Kasumi-1 (cell line): Measurements from ENCODE around the gene LHX5.

Experiments used
- DNase-seq, 2 experiments: peaks; one replicate each; lab custom pipeline; 2025; lab: John Stamatoyannopoulos, UW

Gene LHX5

DNA sequence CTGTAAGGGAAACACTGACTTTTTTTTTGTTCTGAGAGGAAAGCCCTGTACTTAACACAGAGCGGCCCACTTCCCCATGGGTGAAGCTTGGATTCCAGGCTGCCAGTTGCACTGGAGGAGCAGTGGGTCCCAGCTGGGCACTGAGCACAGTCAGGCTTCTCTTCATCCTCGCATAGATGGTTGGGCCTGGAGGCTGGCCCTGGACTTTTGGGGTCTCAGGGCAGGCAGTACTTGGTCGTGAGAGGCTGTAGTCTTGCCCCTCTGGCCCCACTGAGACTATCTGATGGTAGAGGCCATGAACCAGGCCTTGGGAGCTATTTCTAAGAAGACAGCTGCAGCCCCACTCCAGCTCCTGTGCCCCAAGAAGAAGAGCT is 6.2 kb upstream of the LHX5 start:
- DNase-seq = no peak

DNA sequence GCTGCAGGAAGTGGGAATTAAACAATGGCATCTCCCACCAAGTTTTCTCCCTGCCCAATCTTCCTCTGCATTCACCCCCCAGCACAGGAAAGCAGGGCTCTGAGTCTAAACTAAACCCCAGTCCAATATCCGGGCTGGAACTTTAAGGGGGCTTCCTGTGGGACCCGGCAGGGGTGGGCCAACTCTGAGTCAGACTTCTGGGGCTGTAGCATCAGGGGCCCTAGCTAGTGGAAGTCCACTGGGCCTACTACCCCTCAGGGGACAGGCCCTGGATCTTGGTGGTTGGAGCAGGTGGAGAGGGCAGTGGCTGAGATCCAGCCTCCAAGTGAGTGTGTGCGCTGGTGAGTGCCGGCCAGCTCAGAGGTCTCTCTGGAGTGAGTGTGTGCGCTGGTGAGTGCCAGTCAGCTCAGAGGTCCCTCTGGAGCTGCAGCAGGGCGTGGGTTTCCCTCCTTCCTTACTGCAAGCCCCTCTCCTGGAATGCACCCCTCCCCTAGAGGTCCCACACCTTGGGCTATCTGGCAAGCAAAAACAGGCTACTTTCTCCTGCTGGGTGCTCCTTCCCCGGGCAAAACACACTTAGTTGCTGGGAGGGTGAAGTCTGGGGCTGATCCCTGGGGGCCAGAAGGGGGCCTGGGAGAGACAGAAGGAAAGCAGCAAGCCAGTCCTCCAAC is 5.6 kb upstream of the LHX5 start:
- no peak for DNase-seq

DNA sequence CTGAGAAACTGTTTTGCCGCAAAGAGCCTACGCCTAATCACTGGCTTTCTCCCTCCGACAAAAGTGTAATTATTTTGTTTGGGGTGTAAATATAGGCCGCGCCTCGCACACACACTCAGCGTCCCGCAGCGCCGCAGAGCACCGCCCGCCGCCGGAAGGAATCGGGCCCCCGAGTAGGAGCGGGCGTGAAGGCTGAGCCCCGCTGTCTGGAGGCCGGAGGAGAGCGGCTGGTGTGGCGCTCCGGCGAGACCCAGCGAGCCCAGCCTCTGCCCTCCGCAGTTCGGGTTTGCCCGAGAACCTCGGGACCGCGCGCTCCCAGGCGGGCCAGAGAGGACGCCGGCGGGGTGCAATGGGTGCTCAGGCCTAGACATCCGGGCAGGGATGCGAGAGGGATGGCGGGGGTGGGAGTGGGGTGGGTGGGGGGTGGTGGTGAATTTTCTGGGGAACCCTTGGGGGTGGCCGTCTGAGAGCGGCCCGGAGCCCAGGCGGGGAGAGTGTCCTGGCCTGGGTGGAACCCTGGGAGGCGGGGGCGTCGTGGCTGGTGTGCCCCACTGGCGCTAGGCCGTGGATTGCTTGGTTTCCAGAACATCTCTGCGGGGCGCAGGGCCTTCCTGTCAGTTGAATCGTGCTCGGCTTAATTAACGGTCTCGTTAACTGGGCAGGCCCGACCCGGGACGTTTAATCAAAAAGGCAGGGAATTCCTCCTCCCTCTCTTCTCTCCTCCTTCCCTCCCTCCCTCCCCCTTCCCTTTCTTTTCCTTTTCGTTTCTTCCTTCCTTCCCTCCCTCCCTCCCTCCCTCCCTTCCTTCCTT is 4.7 kb upstream of the LHX5 start:
- no peak for DNase-seq

DNA sequence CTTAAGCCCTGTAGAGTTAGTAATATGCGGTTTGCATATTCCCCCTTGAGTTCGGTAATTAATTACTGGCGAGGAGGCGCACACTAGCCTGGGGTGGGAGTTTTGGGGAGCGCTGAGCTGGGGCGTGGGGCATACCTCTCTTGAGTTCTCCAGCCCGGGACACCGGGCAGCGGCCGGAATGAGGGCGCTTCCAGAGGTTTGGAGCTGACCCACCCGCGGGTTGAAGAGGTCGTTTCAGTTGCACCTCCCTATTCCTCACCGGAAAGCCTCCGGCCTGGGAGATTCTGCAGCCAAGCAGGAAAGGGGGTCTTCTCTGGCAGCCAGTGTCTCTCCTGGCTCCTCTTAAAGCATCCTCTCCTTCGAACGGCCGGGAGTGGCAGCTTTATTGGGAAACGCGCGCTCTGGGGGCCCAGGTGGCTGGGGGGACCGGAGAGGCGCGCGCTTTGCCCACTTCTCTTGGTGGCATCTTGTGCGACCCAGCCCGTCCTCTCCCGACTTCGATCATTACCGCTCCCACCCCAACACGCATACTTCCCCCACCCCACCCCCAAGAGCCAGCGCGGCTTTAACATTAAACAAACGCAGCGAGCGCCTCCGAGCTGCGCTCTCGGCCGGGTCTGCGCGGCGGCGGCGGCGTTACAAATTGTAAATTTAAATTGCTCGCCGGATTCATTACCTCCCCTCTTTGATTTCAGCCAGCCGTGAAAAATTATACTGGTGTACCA is 3.9 kb upstream of the LHX5 start:
- no peak for DNase-seq

DNA sequence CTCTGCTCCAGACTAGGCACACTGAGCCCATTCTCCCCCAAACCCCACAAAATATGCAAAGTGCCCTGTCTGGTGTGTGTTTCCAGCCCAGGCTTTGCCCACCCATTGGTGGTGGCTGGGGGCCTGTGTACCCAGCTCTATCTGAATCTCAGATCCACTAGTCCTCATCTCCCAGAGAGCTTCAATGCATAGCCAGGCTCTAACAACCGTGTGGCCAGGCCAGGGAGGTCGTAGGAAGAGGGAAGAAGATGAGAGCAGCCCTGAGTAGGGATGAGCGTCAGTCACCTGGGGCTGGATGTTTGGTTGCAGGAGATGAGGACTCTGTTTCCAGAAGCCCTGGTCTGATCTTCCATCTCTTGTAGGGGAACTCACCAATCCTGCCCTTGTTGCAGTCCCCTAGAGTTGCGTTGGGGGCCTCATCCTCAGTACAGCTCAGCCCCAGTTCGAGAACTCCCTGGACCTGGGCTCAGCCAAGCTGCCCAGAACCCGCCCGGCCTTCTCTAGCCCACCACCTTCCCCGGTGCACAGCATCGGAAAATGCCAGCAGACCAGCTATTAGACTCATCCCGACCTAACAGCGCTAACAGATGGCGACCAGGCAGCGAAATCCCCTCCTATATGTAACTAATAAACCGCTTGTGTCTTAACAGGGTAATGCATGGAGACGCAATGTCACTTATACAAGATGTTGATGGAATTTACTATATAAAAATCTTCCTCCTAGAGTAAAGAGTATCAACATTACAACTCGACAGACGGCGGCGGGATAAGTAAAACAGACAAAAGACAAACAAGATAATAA is 3.2 kb upstream of the LHX5 start:
- no peak for DNase-seq

DNA sequence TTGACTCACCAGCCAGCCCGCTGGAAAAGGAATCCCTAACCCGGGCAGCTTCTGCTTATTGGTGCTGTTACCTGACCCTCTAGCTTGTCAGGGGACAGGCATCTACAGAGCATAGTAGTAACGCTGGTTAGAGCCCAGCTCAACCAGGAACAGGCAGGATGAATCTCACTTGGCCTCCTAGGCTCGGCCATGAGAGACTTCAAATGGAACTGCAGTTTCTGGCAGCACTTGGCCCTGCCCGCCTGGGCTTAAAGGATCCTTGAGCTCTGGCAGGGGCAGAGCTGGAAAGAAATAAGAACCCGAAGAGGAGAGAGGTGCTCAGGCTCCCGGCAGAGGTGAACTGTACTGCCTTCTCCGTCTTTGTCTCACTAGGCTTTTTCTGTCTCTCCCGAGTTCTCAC is 2.3 kb upstream of the LHX5 start:
- DNase-seq = no peak

DNA sequence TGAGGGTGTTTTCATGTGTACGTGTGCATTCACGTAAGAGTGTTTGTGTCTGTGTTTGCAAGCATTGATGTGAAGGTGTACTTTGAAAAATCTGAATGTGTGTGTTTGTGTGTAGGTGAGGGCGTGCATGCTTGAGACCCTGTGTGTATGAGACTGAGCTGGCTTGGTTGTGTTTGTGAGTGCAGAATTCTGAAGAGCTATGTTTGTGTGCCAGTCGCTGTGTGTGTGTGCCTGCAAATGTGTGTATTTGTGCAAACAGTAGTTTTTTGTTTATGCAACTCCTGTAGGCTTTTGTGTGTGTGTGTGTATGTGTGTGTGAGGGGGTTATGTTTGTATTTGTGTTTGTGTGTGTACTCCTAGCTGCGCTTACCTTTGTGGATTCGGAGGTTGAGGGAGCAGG is 1.7 kb upstream of the LHX5 start:
- DNase-seq = no peak

DNA sequence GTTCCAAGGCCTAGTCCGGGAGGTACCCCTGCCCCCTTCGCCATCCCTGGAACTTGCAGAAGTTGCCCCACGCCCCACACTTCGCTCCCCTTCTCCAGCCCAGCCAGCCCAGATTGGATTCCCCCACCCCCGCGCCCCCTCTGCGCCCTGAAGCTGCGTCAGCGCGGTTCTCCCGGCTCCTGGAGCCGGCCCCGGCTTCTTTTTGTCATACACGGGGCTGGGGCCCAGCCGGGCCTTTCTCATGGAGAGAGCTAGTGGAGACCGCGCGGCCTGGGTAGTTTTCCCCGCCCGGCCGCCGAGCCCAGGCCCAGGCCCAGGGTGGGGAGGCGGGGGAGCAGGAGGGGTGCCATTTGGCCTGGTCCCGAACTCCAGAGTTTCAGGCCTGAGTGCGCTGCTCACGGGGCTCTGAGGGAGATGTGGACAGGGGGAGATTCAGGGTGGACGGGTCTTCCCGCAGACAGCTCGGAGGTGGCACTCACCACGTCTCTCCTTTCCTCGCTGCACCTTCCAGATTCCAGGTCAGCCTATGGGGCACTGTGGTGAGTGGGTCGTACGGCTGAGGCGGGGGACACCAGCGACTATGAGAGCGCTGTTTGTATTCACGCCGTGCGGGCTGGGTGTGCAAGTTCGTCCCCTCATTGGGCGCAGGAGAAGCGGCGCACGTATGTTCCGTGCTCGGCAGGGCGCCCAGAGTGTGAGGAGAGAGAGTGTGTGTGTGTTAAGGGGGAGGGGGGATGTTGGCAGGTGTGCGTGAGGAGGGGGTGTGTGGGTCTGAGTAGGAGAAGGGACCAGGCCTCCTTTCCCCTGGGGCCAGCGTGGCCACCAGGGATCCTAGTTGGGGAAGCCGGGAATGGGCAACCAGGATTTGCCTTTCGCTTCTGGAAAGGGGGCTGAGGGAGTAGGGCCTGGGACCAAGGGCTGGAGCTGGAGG is 785 bp upstream of the LHX5 start:
- DNase-seq = no peak

DNA sequence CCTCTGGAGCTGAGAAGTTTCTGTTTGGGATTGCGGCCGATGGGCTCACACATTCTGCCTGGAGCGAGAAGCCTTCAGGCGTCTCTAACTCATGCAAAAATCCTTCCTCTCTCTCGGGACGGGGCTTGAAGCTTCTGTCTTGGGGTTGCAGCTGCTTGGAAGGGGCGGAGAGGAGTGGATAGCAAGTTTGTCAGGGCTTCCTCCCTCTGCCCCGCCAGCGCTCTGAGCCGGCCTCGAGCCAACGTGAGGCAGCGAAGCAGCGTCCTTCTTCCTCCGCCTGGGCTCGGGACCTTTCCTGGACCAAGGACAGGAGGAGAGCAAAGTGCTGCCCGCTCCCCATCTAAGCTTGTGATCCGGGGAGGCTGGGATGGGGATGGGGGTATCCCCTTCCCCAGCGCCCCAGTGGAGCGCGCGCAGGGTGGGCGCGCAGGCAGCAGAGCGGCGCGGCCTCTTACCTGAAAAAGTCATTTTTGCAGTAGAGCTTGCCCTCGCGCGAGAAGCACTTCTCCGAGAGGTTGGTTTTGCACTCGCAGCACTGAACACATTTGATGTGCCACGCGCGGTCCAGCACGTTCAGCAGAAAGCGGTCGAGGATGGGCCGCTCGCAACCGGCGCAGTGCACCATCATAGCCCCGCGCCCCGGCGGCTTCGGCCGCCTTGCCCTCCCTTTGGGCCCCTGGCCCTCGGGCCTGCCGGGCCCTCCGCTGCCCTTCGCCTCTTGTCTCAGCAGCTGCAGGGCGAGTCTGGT is 626 bp downstream of the LHX5 start:
- no peak for DNase-seq

DNA sequence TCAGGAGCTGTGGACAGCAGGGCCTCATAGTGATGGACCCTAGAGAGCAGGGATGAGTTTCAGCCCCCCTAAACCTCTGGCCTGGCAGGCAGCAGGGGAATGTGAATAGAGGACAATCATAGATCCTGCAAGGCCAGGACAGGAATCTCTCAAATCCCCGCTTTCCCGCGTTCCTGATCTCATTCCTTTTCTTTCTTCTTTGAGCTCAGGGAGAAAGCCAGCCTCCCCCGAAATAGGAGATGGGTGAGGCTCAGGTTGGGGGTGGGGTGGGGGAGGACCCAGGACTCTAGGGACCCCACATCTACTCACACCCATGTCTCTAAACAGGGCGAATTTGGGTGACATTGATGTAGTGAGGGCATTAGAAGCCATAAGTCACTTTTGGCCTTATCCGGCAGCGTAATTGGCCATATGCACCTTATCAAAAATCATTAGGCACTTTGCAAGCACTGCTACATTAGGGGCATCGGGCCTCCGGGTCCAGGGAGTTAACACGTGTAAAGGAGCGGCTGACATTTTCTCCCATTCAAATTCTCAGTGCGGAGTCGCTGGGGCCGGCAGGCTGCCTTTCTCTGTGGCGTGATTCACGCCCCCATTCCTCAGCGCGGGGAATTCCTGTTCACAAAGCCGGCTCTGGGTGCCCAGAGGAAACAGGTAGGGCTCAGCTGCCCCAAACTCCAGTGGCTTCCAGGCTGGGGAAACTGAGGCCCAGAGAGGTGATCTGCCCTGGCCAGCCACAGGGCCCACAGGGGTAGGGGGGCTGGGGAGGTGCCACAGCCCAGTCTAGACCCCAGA is 1.5 kb downstream of the LHX5 start:
- no peak for DNase-seq

DNA sequence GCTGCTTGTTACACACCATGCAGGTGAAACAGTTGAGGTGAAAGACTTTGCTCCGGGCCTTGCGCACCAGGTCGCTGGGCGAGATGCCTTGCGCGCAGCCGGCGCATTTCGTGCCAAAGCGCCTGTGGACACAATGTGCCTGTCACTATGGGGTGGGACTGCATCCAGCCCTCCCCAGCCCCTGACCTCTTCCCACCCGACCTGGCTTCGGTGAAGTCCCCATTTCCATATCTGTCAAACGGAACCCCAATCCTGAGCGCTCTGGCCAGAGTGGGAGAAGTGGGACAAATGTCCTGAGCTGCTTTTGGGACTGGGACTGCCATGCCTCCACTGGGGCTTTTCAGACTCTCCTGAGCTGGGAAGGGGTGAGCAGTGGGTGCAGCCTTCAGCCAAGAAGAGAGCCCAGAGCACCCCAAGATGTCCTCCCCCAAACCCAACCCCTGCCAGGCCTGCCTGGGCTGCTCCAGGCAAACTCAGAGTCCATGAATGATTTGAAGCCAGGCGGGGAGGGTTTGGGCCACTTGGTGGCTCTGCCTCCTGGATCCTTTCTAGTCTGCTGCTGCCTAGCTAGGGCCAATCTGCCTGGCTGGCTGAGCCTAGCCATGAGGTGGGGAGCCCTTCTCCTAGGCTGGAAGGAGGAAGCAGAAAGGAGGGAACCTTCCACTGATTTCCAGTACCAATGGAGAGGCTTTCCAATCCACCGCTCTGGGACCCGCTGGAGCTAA is 2.3 kb downstream of the LHX5 start:
- no peak for DNase-seq

DNA sequence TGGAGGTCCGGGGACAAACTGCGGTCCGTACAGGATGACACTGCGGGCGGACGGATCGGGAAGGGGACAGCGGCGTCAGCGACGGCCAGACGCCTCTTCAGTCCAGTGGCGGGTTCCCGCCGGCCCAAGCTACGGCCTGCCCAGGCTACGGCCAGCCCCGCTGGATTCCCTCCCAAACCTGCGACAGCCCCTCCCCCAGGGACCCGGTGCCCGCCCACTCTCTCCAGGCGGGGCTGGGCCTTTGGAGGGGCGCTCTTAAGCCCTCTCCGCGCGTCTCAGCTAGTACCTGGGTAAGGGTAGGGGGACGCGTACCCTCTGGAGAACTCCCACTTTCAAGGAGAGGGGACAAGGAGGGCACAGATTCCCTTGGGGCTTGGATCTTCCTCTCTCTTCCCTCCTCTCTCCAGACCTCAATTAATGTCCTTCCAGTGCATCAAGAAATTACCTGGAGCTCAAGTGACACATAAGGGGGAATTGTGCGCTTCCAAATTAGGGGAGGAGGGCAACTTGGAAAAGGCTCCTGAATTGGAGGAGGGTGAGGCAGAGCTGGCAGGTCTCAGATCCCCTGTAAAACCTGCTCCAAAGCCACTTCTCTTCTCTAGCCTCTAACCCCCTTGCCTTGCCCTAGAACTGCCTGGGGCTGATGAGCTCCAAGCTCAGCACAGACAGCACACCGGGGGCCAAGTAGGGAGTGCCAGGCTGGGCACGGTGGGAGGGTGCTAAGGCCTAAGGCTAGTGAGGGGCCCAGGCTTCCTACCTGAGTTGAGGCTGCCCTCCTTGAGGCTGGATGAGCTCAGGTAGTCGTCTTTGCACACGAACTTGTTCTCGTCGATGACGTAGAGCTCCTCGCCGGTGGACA is 3.1 kb downstream of the LHX5 start:
- DNase-seq = no peak

DNA sequence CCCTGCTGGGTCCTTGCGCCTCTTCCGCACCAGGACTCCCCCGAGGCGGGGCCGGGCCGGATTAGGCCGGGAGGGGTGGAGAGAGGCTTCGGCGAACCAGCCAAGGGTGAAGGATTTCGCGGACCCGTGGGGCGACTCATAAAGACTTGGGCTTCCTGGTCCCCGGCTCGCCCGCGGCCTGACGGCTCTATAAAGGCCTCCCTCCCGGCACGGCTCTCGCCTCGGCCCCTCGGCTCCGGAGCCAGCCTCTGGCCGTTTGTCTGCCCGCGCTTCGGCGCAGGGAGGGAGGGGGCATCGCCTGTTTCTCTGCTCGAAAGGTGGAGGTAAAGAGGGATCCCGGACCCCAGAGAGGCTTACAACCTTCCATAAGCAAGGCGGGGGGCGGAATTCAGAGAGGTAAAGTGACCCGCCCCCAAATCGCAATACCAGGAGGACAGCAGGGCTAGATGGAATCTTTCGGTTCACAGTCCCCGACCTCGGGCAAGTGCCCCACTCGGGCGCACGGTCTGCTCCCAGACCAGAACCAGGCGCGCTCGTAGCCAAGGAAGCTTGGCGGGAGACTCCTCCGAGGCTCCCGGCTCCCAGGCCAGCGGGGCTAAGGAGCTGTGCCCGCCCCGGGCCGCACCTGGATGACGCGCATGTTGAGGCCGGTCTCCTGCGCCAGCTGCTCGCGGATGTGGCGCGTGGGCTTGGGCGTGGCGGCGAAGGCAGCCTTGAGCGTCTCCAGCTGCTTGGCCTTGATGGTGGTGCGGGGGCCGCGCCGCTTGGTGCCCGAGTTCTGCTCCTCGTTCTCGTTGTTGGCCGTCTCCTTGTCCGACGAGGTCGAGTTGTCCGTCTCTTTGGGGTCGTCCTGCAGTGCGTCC is 3.9 kb downstream of the LHX5 start:
- DNase-seq = no peak

DNA sequence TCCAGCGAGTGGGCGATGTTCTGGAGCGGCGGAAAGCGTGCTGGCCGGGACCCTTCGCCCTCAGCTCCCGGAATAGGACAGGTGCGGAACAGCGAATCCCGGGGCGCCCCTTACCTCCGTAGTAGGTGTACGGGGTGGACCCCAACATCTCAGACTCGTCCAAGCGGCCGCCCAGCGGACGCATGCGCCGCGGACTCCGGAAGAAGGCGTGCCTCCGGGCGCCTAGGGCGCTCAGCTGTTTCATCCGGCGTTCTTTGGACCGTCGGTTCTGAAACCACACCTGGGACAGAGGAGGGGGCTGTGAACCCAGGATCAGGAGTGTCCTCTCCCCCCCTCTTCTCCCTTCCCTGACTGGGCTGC is 4.5 kb downstream of the LHX5 start:
- DNase-seq = no peak

DNA sequence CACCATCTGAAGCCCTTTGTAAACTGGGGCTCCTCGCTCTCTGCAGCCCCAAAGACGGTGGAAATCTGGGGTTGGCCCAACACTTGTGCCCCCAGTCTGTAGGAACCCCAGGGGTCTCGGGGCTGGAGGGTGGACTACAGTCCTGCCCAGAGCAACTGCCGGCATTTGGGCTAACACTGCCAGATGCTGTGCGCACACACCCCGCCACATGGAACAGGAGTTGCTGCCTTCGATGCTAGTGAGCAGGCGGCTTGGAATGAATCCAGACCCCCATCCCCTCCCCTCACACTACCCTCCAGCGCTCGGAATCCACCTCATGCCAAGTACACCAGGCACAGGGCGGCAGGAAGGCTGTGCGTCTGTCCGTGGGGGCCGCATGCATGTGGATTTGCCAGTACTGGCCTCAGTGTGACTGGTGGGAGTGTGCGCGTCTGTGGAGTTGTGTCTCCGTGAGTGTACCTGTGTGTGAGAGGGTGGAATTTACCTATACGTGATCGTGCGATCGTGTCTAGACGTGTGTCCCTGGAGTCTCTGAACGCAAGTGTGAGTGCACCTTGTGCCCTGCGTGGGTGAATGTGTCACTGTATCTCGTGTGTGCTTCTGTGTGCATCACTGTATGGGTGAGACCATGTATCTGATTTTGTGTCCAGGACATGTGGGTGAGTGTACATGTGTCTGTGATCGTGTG is 5.1 kb downstream of the LHX5 start:
- no peak for DNase-seq

DNA sequence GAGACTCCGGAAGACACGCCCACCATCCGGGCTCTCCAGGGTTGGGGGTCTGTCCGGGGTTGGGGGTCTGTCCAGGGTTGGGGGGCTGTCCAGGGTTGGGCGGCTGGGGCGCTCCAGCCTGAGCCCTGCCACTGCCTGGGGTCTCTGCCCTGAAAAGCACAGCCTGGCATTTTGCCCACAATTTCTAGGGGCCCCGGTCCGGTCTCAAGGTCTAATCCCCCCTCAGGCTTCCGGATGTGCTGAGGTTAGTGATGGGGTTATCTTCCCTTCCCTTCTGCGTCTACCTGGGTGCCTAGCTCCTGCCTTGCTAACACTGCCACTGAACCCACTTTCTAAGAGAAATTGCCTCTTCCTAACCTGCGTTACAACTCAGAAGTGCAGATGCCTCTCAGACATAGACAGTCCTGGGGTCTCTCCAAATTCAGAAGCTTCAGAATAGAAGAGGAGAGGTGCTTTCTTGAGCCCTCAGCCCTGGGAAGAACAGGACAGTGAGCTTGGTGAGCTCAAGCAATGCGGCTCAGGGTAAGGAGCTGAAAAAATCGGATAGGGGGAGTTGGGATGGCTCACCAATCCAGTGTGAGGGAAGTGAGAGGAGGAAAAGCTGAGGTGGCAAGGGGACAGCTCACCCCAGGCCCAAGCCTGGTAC is 5.7 kb downstream of the LHX5 start:
- no peak for DNase-seq
